HepG2 (cell line): ENCODE results near the gene KAZALD1. TPM values are rescaled to one million over a fixed set of nuclear protein-coding genes. Genes with fewer than 3 reads are reported as not detected.

Experiments used
- ATAC-seq: fragments of 200-7000 bp; cut with Tn5 transposase; 3 replicates; pipeline ENCODE4 v1.9.1; 2020; ENCODE audit warnings: mild to moderate bottlenecking, moderate library complexity
- BruUV-seq: library from RNA; stranded (reverse); fragments of 400-500 nt; replicated peaks from 2 replicates; lab custom pipeline; 2021; lab: Mats Ljungman, UMichigan
- CTCF ChIA-PET: fragments of 300-600 bp; formaldehyde crosslinking; extraction: SDS; loops from one replicate; lab custom pipeline; 2021; ENCODE audit warnings: low total read pairs, inconsistent platforms, low intra/inter-chr PET ratio; lab: Yijun Ruan, JAX
- POLR2A ChIA-PET: fragments of 350-600 bp; sonication (Branson Sonifier 250); formaldehyde crosslinking; loops from one replicate; lab custom pipeline; 2020; ENCODE audit warnings: antibody characterized with exemption, inconsistent platforms; lab: Yijun Ruan, JAX
- DNase-seq: peaks from one replicate; pipeline ENCODE4 v3.0.0-alpha.2; 2015; ENCODE audit warnings: low spot score
- FAIRE-seq: peaks from 3 replicates; lab custom pipeline; 2011; peaks lifted over from hg19 to GRCh38; lab: Jason Lieb, UNC
- H2AFZ ChIP-seq: one replicate; pipeline ENCODE4 v1.6.1; 2011; ENCODE audit warnings: low read length, inconsistent platforms
- H3K27ac ChIP-seq: fragments of 300-600 bp; 3 replicates; pipeline ENCODE4 v1.8.0; 2011; ENCODE audit warnings: mixed run types, mild to moderate bottlenecking, mixed read lengths, low read length, inconsistent platforms; ENCODE audit not compliant: insufficient read depth; ENCODE audit errors: extremely low read length
- H3K27me3 ChIP-seq, 2 experiments: fragments of 200-600 bp in 1 of 2; 2 replicates in 1 of 2; 3 replicates in 1 of 2; pipeline versions ENCODE4 v1.6.0 to v1.8.0; 2011; ENCODE audit warnings: low read length in 2 of 2, mild to moderate bottlenecking in 2 of 2, moderate library complexity in 2 of 2, inconsistent platforms in 1 of 2; ENCODE audit not compliant: insufficient read depth in 2 of 2, control insufficient read depth in 1 of 2
- H3K36me3 ChIP-seq, 2 experiments: fragments of 200-600 bp in 1 of 2; replicated peaks in 1 of 2; 2 replicates in 1 of 2; 3 replicates in 1 of 2; pipeline versions ENCODE4 v1.5.1 to v1.8.0; 2011; ENCODE audit warnings: low read length in 2 of 2, inconsistent platforms in 1 of 2; ENCODE audit not compliant: insufficient read depth in 2 of 2, control insufficient read depth in 1 of 2
- H3K4me1 ChIP-seq: 2 replicates; pipeline ENCODE4 v1.5.1; 2012; ENCODE audit warnings: low read length, inconsistent platforms; ENCODE audit not compliant: insufficient read depth
- H3K4me2 ChIP-seq: 2 replicates; pipeline ENCODE4 v1.6.0; 2011; ENCODE audit warnings: low read depth, low read length, inconsistent platforms
- H3K4me3 ChIP-seq, 3 experiments: fragments of 200-600 bp in 1 of 3; sonication (generic), shearing (Covaris generic) in 1 of 3; replicated peaks in 1 of 3; 2 replicates each; pipeline ENCODE4 v1.5.1; 2011 to 2016; ENCODE audit warnings: low read length in 3 of 3, inconsistent platforms in 2 of 3, low read depth in 2 of 3, mild to moderate bottlenecking in 2 of 3, control low read depth in 1 of 3, mixed read lengths in 1 of 3; ENCODE audit not compliant: insufficient read depth in 1 of 3
- H3K79me2 ChIP-seq: one replicate; pipeline ENCODE4 v1.6.1; 2011; ENCODE audit warnings: low read length, inconsistent platforms; ENCODE audit not compliant: insufficient read depth
- H3K9ac ChIP-seq: 2 replicates; pipeline ENCODE4 v1.6.0; 2011; ENCODE audit warnings: mild to moderate bottlenecking, low read depth, low read length, inconsistent platforms; ENCODE audit not compliant: insufficient read depth
- H3K9me3 ChIP-seq: 2 replicates; pipeline ENCODE4 v1.5.1; 2012; ENCODE audit warnings: mild to moderate bottlenecking, low read length
- H4K20me1 ChIP-seq: 2 replicates; pipeline ENCODE4 v1.6.0; 2011; ENCODE audit warnings: inconsistent platforms, mild to moderate bottlenecking, low read length, moderate library complexity; ENCODE audit not compliant: insufficient read depth
- DRAP1 ChIP-seq: IDR thresholded peaks from 2 replicates; pipeline ENCODE4 v1.6.1; 2016; ENCODE audit warnings: missing genetic modification reagents, missing compliant biosample characterization
- HDAC1 ChIP-seq: sonication (generic); formaldehyde crosslinking; IDR thresholded peaks from 2 replicates; pipeline ENCODE4 v1.5.1; 2020; ENCODE audit warnings: mild to moderate bottlenecking, missing genetic modification reagents
- TBP ChIP-seq: sonication (generic); formaldehyde crosslinking; IDR thresholded peaks from 2 replicates; pipeline ENCODE4 v1.5.0; 2020; ENCODE audit warnings: missing genetic modification reagents
- ZNF18 ChIP-seq: sonication (generic); formaldehyde crosslinking; IDR thresholded peaks from 2 replicates; pipeline ENCODE4 v1.8.0; 2022; ENCODE audit warnings: mild to moderate bottlenecking, missing genetic modification reagents; ENCODE audit not compliant: insufficient replicate concordance
- ZNF205 ChIP-seq: IDR thresholded peaks from 2 replicates; pipeline ENCODE4 v1.6.1; 2018; ENCODE audit warnings: missing biosample characterization, missing genetic modification reagents
- ZNF367 ChIP-seq: sonication (generic); formaldehyde crosslinking; IDR thresholded peaks from 2 replicates; pipeline ENCODE4 v1.4.0; 2020; ENCODE audit warnings: missing genetic modification reagents, borderline replicate concordance
- ZNF816 ChIP-seq: sonication (generic); formaldehyde crosslinking; IDR thresholded peaks from 2 replicates; pipeline ENCODE4 v1.8.0; 2022; ENCODE audit warnings: missing genetic modification reagents, mild to moderate bottlenecking, borderline replicate concordance
- WGBS: methylation state at CpG from one replicate; pipeline ENCODE4 v1.1.6; 2017; ENCODE audit warnings: low lambda C conversion rate; 5-methylcytosine and 5-hydroxymethylcytosine counted together
- in situ Hi-C: cut with HindIII; loops from 2 replicates; pipeline ENCODE4 v1.10.0; 2017; ENCODE audit warnings: low pct_unique_long_range_greater_than_20kb; ENCODE audit not compliant: extremely low pct_ligation_motif_present
- intact Hi-C: fragments of 100-400 bp; cut with micrococcal nuclease; formaldehyde crosslinking; loops from one replicate; pipeline ENCODE4 v1.10.0; 2022; ENCODE audit not compliant: unreplicated experiment
- polyA plus RNA-seq, 8 experiments: library from polyadenylated mRNA; depleted of rRNA in 3 of 8; stranded (reverse) in 7 of 8; unstranded in 1 of 8; fragments of >200 nt; fragmentation: Illumina TruSeq in 4 of 8; extraction: Trizol in 4 of 8; gene quantifications; 2 replicates each; pipeline versions ENCODE4 v1.2.1 to v1.2.3, GENCODE V29; 2011 to 2016; ENCODE audit warnings: low read depth in 4 of 8, missing spikeins in 1 of 8, mixed read lengths in 1 of 8; ENCODE audit not compliant: insufficient read depth in 1 of 8
- total RNA-seq, 5 experiments: library from RNA; depleted of rRNA; stranded (reverse); fragments of >200 nt; fragmentation: Illumina TruSeq; extraction: Trizol; gene quantifications; 2 replicates each; pipeline ENCODE4 v1.2.3, GENCODE V29; 2016; ENCODE audit warnings: low read depth in 1 of 5

KAZALD1 gene
- total and polyA plus RNA-seq, 2 of the 13 experiments (the other 11 are each of a cell fraction or from before 2014, with no cell fraction given), result 16.7 to 27.7 TPM

GRCh38 chr10:101015582-101015973, 46.2 kb upstream of the KAZALD1 start:
- BruUV-seq, result no TSS peak
- H3K9ac ChIP-seq, result no peak overlapping the region
- CTCF ChIA-PET, result interaction anchor here (1.4 to 6.1 kb wide), 2 partner anchors 19 to 25 kb away, joined by 3 to 240 read pairs; partner anchors contain the start of gene LZTS2
- no peaks in the 10 kb centered on the region for H3K36me3 ChIP-seq
- DNase-seq (no peak), ATAC-seq (no peak), FAIRE-seq (no peak)
- no peak for TF ChIP-seq ZNF205 (CRISPR knock-in tag)
- no peak for TF ChIP-seq DRAP1 (CRISPR knock-in tag)
- no peak for TF ChIP-seq ZNF18 (CRISPR knock-in tag)
- TF ChIP-seq HDAC1 (CRISPR knock-in tag), result no peak
- no peak for TF ChIP-seq TBP (CRISPR knock-in tag)
- TF ChIP-seq ZNF816 (CRISPR knock-in tag), result no peak
- no peak for TF ChIP-seq ZNF367 (CRISPR knock-in tag)
- H2AFZ ChIP-seq, result no peak overlapping the region
- no peak overlapping the region for H3K27ac ChIP-seq
- no peak overlapping the region for H3K4me3 ChIP-seq
- in situ Hi-C loops (no loop called here), intact Hi-C loops (no loop called here)
- no peak overlapping the region for H3K4me2 ChIP-seq
- H3K9me3 ChIP-seq, result no peaks in the 10 kb centered on the region
- H3K27me3 ChIP-seq, result peaks cover 0 to 6% of the 10 kb centered on the region in 2 experiments; a peak in 1 of 5 replicates
- no peaks in the 10 kb centered on the region for H3K79me2 ChIP-seq
- peaks cover 67% of the 10 kb centered on the region for H3K4me1 ChIP-seq
- no peaks in the 10 kb centered on the region for H4K20me1 ChIP-seq
- 60% methylated on average over 1 of the region's 8 CpGs for WGBS
- POLR2A ChIA-PET, result interaction anchor here (1.0 to 6.0 kb wide), 2 partner anchors 17 to 137 kb away, joined by 3 to 56 read pairs; partner anchors contain the start of gene LZTS2
